Aorta (tissue), 5 donors: ENCODE results near the gene PFKM. TPM values are rescaled to one million over a fixed set of nuclear protein-coding genes. Genes with fewer than 3 reads are reported as not detected.
"Not testable (repeated sequence)": the region's sequence is repeated elsewhere in the genome, so short reads cannot be mapped to it uniquely, and the experiment has no call there.

ENCODE experiments used
- ATAC-seq: fragments of 200-7000 bp; cut with Tn5 transposase; one replicate; pipeline ENCODE4 v1.9.1; 2022; ENCODE audit warnings: moderate library complexity; ENCODE audit not compliant: low FRiP score
- DNase-seq, 2 donors: peaks; one replicate each; pipeline ENCODE4 v3.0.0-alpha.2; 2020
- H3K27ac ChIP-seq, 2 donors: one replicate each; pipeline ENCODE4 v1.5.1; 2013; ENCODE audit warnings: low read length in 2 of 2, mild to moderate bottlenecking in 2 of 2, moderate library complexity in 2 of 2, control low read depth in 1 of 2, inconsistent platforms in 1 of 2, low read depth in 1 of 2
- H3K27me3 ChIP-seq, 2 donors: one replicate each; pipeline ENCODE4 v1.6.1; 2013; ENCODE audit warnings: control low read depth in 1 of 2, low read length in 1 of 2, mild to moderate bottlenecking in 1 of 2, moderate library complexity in 1 of 2; ENCODE audit not compliant: insufficient read depth in 2 of 2, control insufficient read depth in 1 of 2
- H3K36me3 ChIP-seq, 2 donors: one replicate each; pipeline ENCODE4 v1.6.1; 2013; ENCODE audit warnings: control low read depth in 1 of 2, low read length in 1 of 2, mild to moderate bottlenecking in 1 of 2; ENCODE audit not compliant: insufficient read depth in 2 of 2, control insufficient read depth in 1 of 2
- H3K4me1 ChIP-seq, 2 donors: one replicate each; pipeline ENCODE4 v1.6.1; 2013; ENCODE audit warnings: low read length in 2 of 2, control low read depth in 1 of 2, mild to moderate bottlenecking in 1 of 2, moderate library complexity in 1 of 2; ENCODE audit not compliant: insufficient read depth in 2 of 2, control insufficient read depth in 1 of 2
- H3K4me3 ChIP-seq, 2 donors: one replicate each; pipeline ENCODE4 v1.5.1; 2013; ENCODE audit warnings: low read length in 2 of 2, control low read depth in 1 of 2, mild to moderate bottlenecking in 1 of 2
- H3K9me3 ChIP-seq: one replicate; pipeline ENCODE4 v1.6.1; 2013; ENCODE audit warnings: mild to moderate bottlenecking, low read length; ENCODE audit not compliant: control insufficient read depth
- WGBS, 2 donors: extraction: QIAGEN DNeasy Blood & Tissue Kit; methylation state at CpG; one replicate each; pipeline ENCODE4 v1.1.7; 2013; 5-methylcytosine and 5-hydroxymethylcytosine counted together
- intact Hi-C, 2 donors: fragments of 100-400 bp; cut with DNase I; formaldehyde crosslinking; loops; one replicate each; pipeline versions ENCODE4 v1.14.2 to v1.15.0; 2022
- polyA plus RNA-seq, 2 donors: library from polyadenylated mRNA; stranded (reverse); fragments of 200-250 nt; gene quantifications; one replicate each; pipeline ENCODE4 v1.2.3, GENCODE V29; 2013
- total RNA-seq, 2 donors: library from RNA; stranded (reverse); fragmentation: NEBNext Ultra II Directional; extraction: Animal tissue kit (Norgen Biotek cat#: 25700); gene quantifications; one replicate each; pipeline ENCODE4 v1.2.1, GENCODE V29; 2021
- donor health status: healthy with polysubstance abuse.
- donor health status: Bipolar disorder and iron deficiency.
- donor health status: DM: no; HTN: no; CAD: no.
- donor health status: DM: no; HTN: no; CAD: no.
- donor health status: DM: yes; HTN: yes; CAD: no.

PFKM gene
- total and polyA plus RNA-seq, 4 donors = 22.3 to 68.8 (median 55.4) TPM

DNA sequence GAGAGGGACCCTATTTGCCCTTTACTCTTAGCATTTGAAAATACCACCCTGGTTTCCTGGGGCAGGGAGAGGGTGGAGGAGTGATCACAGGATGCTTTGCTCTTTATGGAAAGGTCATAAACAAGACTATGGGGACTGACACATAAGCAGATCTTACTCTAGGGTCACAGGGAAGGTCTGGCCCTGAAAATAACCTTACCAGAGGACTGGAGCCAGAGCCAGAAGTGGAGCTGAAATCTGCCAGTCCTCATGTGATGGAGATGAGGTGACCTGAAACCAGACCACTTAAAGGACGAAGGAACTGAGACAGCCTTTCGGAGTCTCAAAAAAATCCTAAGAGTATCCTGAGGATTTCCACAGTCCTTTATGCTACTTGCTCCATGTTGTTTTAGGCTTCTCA lies 12.4 kb downstream of the PFKM start:
- 91 to 94% methylated on average over 2 of the region's 2 CpGs for WGBS, 2 donors
- no peaks in the 10 kb centered on the region for H3K27me3 ChIP-seq
- H3K4me3 ChIP-seq = no peak overlapping the region
- no peaks in the 10 kb centered on the region for H3K9me3 ChIP-seq
- ATAC-seq = no peak
- H3K4me1 ChIP-seq = no peaks in the 10 kb centered on the region
- no peak for DNase-seq
- no peak overlapping the region for H3K27ac ChIP-seq
- intact Hi-C loops = no loop called here
- H3K36me3 ChIP-seq = peaks cover 4 to 18% of the 10 kb centered on the region in 2 donors

DNA sequence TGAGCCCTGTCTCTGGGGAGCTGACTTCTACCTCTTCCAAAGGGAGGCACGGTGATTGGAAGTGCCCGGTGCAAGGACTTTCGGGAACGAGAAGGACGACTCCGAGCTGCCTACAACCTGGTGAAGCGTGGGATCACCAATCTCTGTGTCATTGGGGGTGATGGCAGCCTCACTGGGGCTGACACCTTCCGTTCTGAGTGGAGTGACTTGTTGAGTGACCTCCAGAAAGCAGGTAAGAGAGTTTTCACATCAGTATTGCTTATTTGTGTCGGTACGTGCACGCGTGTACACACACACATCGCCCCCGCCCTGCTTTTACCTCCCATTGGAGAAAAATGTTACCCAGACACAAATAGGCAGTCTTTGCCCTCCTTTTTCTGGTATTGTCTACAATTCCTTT lies 13.7 kb downstream of the PFKM start:
- no peak for ATAC-seq
- H3K9me3 ChIP-seq = no peaks in the 10 kb centered on the region
- intact Hi-C loops = no loop called here
- H3K27ac ChIP-seq = no peak overlapping the region
- H3K4me1 ChIP-seq = no peaks in the 10 kb centered on the region
- DNase-seq = no peak
- no peak overlapping the region for H3K4me3 ChIP-seq
- 91 to 95% methylated on average over 14 of the region's 14 CpGs for WGBS, 2 donors
- H3K36me3 ChIP-seq = peaks cover 0 to 18% of the 10 kb centered on the region in 2 donors
- H3K27me3 ChIP-seq = no peaks in the 10 kb centered on the region

DNA sequence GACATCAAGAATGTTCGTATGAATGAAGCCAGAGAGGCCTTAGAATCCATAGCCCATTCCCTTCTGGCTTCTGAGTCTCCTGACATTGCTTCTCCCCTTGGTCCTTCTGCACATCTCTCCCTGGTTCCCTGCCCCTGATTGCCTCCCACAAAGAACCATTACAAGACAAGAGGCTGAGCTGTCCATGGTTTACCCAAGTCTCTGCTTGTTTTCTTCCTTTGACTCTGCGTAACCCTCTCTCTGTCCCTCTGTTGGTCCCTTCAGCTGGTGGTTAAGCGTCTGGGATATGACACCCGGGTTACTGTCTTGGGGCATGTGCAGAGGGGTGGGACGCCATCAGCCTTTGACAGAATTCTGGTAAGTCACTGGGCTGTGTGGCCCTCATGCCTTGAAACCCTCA lies 15.9 kb downstream of the PFKM start:
- WGBS, 2 donors = 91 to 92% methylated on average over 5 of the region's 5 CpGs
- DNase-seq (no peak), ATAC-seq (no peak)
- Histone ChIP-seq H3K27ac (no peak overlapping the region), H3K9me3 (no peaks in the 10 kb centered on the region), H3K36me3 (peaks cover 0 to 15% of the 10 kb centered on the region in 2 donors), H3K4me1 (no peaks in the 10 kb centered on the region), H3K27me3 (no peaks in the 10 kb centered on the region), H3K4me3 (no peak overlapping the region)
- intact Hi-C loops = no loop called here

DNA sequence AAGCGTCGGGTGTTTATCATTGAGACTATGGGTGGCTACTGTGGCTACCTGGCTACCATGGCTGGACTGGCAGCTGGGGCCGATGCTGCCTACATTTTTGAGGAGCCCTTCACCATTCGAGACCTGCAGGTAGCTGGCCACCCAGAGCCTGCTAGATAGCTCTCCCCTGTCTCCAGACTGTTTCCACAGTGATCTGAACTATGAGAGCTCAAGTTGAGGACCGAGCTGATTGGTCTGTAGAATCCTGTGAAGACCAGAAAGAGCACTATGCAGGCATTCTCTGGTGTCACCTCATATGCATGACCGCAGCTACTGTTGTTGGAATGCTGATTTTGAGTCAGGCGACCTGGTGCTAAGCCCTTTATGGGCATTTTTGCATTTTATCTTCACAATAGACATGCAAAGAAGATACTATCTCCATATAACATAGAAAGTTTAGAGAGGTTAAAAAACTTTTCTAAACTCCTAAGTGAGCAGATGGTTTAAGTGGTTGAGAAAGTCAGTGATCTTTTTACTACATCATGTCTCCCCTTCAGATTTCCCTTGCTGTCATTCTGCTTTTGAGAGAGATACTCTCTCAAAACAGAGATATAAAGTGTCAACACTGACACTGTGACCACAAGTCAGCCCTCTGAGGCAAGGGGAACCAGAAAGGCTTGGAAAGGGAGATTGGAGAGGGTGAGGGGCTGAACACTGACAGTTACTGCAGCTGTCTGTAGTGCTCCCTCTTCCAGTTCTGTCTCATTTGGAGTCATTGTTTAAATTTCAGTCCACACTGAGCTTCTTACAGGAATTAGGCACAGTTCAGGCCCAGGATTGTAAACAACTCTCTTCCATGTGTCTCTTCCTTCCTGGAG lies 23.9 kb downstream of the PFKM start:
- Histone ChIP-seq H3K4me1 (no peaks in the 10 kb centered on the region), H3K27ac (no peak overlapping the region), H3K27me3 (no peaks in the 10 kb centered on the region), H3K36me3 (peaks cover 4 to 8% of the 10 kb centered on the region in 2 donors), H3K9me3 (no peaks in the 10 kb centered on the region), H3K4me3 (no peak overlapping the region)
- ATAC-seq (no peak), DNase-seq (no peak)
- 77 to 80% methylated on average over 7 of the region's 7 CpGs for WGBS, 2 donors
- intact Hi-C loops = no loop called here

DNA sequence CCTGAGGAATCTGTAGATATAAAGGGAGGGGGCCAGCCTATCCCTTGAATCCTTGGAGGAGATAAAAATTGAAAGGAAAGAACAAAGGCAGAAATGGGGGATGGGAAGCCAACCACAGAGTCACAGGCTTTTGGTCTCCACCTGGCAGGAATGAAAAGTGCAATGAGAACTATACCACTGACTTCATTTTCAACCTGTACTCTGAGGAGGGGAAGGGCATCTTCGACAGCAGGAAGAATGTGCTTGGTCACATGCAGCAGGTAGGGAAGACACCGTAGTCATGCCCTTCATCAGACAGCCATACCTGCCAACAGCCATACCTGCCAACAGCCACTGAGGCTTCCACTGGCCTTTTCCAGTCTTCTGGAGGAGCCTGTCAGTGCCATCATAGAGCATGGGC lies 24.7 kb downstream of the PFKM start:
- no peak for DNase-seq
- Histone ChIP-seq H3K36me3 (peaks cover 4 to 9% of the 10 kb centered on the region in 2 donors), H3K4me1 (no peaks in the 10 kb centered on the region), H3K9me3 (no peaks in the 10 kb centered on the region), H3K4me3 (no peak overlapping the region), H3K27ac (no peak overlapping the region), H3K27me3 (no peaks in the 10 kb centered on the region)
- ATAC-seq = no peak
- intact Hi-C loops = no loop called here
- WGBS, 2 donors = 93 to 95% methylated on average over 2 of the region's 2 CpGs

DNA sequence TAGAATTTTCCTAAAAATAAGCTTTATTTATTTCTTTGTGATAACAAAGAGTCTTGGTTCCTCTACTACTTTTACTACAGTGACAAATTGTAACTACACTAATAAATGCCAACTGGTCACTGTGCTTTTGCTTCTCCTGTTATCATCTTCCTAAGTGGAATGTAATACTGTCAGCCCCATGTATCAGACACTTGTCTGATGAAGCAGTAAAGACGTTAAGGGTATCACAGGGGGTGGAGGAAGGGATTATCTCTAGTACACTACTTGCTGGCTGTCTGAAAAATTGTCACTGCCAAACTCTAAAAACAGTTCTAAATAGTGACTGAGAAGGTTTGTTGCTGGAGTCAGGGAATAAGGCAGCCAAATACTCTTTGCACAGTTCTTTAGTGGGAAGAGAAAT lies 26.8 kb downstream of the PFKM start:
- no peaks in the 10 kb centered on the region for H3K4me1 ChIP-seq
- no peaks in the 10 kb centered on the region for H3K9me3 ChIP-seq
- ATAC-seq = no peak
- no peak overlapping the region for H3K4me3 ChIP-seq
- 21 to 23% methylated on average over 1 of the region's 1 CpG for WGBS, 2 donors
- no peak overlapping the region for H3K27ac ChIP-seq
- DNase-seq = no peak
- peaks cover 8 to 12% of the 10 kb centered on the region in 2 donors for H3K36me3 ChIP-seq
- intact Hi-C loops = no loop called here
- no peaks in the 10 kb centered on the region for H3K27me3 ChIP-seq

DNA sequence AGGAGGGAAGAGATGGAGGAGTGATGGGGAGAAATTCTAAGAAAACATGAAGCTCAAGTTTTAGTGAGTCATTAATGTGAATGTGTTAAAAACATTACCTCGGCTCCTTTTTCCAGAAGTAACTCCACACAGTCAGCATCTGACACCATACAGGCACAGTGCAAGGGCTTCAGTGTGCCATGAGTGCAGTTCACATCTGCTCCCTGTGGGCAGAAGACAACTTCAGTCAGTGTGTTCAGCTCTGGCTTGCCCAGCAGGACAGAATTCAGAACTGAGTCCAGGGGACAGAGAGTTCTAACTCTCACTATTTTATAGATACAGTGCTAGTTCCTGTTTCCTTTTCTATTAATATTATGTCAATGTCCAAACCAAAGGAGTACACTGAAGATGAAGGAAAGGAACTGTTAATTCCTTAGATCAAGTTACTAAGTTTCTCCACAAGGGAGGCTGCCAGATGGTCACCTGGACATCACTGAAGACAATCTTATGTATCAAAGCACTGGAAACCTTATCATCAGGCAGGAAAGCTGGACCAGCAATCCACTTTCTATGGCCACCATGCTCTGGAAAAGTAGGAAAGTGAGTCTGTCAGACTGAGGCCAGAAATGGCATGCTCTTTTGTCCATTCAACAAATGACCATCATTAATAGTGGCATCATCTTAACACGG lies 32.1 kb downstream of the PFKM start:
- Histone ChIP-seq H3K36me3 (peaks cover 12% of the 10 kb centered on the region in 2 donors), H3K27me3 (no peaks in the 10 kb centered on the region), H3K4me1 (no peaks in the 10 kb centered on the region), H3K27ac (no peak overlapping the region), H3K9me3 (no peaks in the 10 kb centered on the region), H3K4me3 (no peak overlapping the region)
- DNase-seq (no peak), ATAC-seq (no peak)
- 70 to 73% methylated on average over 2 of the region's 2 CpGs for WGBS, 2 donors
- intact Hi-C loops = no loop called here

DNA sequence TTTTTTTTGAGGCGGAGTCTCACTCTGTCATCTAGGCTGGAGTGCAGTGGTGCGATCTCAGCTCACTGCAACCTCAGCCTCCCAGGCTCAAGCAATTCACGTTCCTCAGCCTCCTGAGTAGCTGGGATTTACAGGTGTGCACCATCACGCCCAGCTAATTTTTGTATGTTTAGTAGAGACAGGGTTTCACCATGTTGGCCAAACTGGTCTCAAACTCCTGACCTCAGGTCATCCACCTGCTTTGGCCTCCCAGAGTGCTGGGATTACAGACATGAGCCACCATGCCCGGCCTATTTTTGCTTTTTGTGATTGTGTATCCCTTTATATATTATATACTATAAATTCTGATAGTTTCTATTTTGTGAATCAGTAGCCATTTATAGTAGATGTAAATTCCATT lies 36.6 kb downstream of the PFKM start:
- not testable (repeated sequence) for H3K4me3 ChIP-seq, H3K4me1 ChIP-seq, H3K27me3 ChIP-seq, H3K9me3 ChIP-seq, DNase-seq, H3K27ac ChIP-seq, ATAC-seq, H3K36me3 ChIP-seq
- 92 to 96% methylated on average over 5 of the region's 5 CpGs for WGBS, 2 donors
- intact Hi-C loops = loop anchor here (5.0 kb wide), 2 partner anchors 33 to 48 kb away; partner anchors contain the start of gene SENP1 (in 1 of the 2)

DNA sequence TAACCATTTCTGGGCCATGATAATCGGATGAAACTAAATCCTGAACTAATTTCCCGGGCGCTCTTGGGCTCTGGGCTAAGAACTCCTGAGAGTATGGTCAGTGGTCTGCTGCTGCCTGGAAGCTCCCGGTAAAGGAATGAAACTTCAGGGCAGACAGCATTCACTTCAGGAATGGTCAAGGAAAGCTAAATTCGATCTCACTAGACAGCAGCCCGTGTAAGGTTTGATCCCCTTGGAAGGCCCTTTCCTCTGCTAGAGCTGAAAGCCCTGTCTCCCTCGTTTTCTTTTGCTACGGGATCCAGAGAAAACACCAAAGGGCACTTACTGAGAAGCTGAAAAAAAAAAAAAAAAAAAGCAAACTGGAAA lies 37.5 kb downstream of the PFKM start:
- H3K4me1 ChIP-seq = no peaks in the 10 kb centered on the region
- WGBS, 2 donors = 23% methylated on average over 8 of the region's 8 CpGs
- DNase-seq = no peak
- no peak for ATAC-seq
- no peaks in the 10 kb centered on the region for H3K9me3 ChIP-seq
- peaks cover 0 to 2% of the 10 kb centered on the region in 2 donors for H3K36me3 ChIP-seq
- peak overlapping the region; percentile 77 to 93 for H3K4me3 ChIP-seq
- H3K27ac ChIP-seq = no peak overlapping the region
- intact Hi-C loops = loop anchor here (5.0 kb wide), 2 partner anchors 34 to 49 kb away; partner anchors contain the start of gene SENP1 (in 1 of the 2)
- no peaks in the 10 kb centered on the region for H3K27me3 ChIP-seq
